Adrenal gland (tissue), 12 donors: ENCODE data around the gene NR1H2. TPM values are rescaled to one million over a fixed set of nuclear protein-coding genes. Genes with fewer than 3 reads are reported as not detected.

Experiments
- DNase-seq, 7 donors: peaks; one replicate each; pipeline ENCODE4 v3.0.0-alpha.2; 2019 to 2020
- H3K27ac ChIP-seq, 5 donors: fragments of 200-600 bp; sonication (generic) in 4 of 5; 1 replicate in 3 of 5; 2 replicates in 2 of 5; pipeline versions ENCODE4 v1.5.1 to v1.8.0; 2016 to 2020; ENCODE audit warnings: mild to moderate bottlenecking in 1 of 5
- H3K27me3 ChIP-seq: fragments of 200-600 bp; 2 replicates; pipeline ENCODE4 v1.8.0; 2021
- H3K36me3 ChIP-seq, 2 donors: fragments of 200-600 bp; replicated peaks in 1 of 2; 1 replicate in 1 of 2; 2 replicates in 1 of 2; pipeline versions ENCODE4 v1.5.1 to v1.8.0; 2018 to 2022
- H3K4me1 ChIP-seq, 2 donors: fragments of 200-600 bp; replicated peaks in 1 of 2; 1 replicate in 1 of 2; 2 replicates in 1 of 2; pipeline versions ENCODE4 v1.5.1 to v1.8.0; 2018 to 2021
- H3K4me3 ChIP-seq, 4 donors: fragments of 200-600 bp; sonication (generic) in 3 of 4; one replicate each; pipeline ENCODE4 v1.5.1; 2016 to 2018
- H3K9me3 ChIP-seq, 3 donors: fragments of 200-600 bp; sonication (generic) in 1 of 3; replicated peaks in 1 of 3; 1 replicate in 2 of 3; 2 replicates in 1 of 3; pipeline versions ENCODE4 v1.5.1 to v1.8.0; 2016 to 2021
- POLR2A ChIP-seq, 2 donors: fragments of 450-650 bp; IDR thresholded peaks; one replicate each; pipeline ENCODE4 v1.6.1; 2017; ENCODE audit warnings: antibody characterized with exemption in 2 of 2, mild to moderate bottlenecking in 2 of 2, moderate library complexity in 1 of 2
- WGBS, 4 donors: extraction: QIAGEN DNeasy Blood & Tissue Kit in 2 of 4; methylation state at CpG; one replicate each; pipeline versions ENCODE4 v1.1.5 to v1.1.7; 2013 to 2017; 5-methylcytosine and 5-hydroxymethylcytosine counted together
- intact Hi-C, 2 donors: fragments of 100-400 bp; cut with DNase I; formaldehyde crosslinking; loops; one replicate each; pipeline versions ENCODE4 v1.14.1 to v1.15.0; 2022 to 2023
- polyA plus RNA-seq, 3 donors: library from polyadenylated mRNA; stranded (reverse); fragments of 200-250 nt in 2 of 3; fragments of 350-450 nt in 1 of 3; fragmentation: Illumina TruSeq in 1 of 3; extraction: RNeasy Lipid Tissue Mini Kit (QIAGEN cat#74804) in 1 of 3; gene quantifications; one replicate each; pipeline ENCODE4 v1.2.3, GENCODE V29; 2013 to 2014
- total RNA-seq, 9 donors: library from RNA; depleted of rRNA in 4 of 9; stranded (reverse); fragments of >200 nt in 4 of 9; fragments of 120-200 nt in 1 of 9; fragmentation: NEBNext Ultra II Directional in 1 of 9; extraction: Animal tissue kit (Norgen Biotek cat#: 25700) in 1 of 9; gene quantifications; one replicate each; pipeline versions ENCODE4 v1.1.0 to v1.2.4, GENCODE V29; 2013 to 2023
- TF ChIP-seq, protein P1 (sequence below), 6 experiments: fragments of 450-650 bp in 4 of 6; fragments of 200-600 bp in 2 of 6; sonication (generic) in 1 of 6; IDR thresholded peaks; 1 replicate in 5 of 6; 2 replicates in 1 of 6; pipeline versions ENCODE4 v1.5.1 to v1.8.0; 2016 to 2021; ENCODE audit warnings: antibody characterized with exemption in 6 of 6, mild to moderate bottlenecking in 2 of 6, moderate library complexity in 1 of 6
- donor health status: healthy with polysubstance abuse.
- donor health status: Bipolar disorder and iron deficiency.
- donor health status: DM: yes; HTN: yes; CAD: no.
- donor health status: DM: no; HTN: no; CAD: no.
- donor health status: DM: no; HTN: no; CAD: no.
- donor health status: DM: yes; HTN: yes; CAD: no.

Gene NR1H2
- total and polyA plus RNA-seq, 12 donors, result 16.5 to 148 (median 99.3) TPM

DNA sequence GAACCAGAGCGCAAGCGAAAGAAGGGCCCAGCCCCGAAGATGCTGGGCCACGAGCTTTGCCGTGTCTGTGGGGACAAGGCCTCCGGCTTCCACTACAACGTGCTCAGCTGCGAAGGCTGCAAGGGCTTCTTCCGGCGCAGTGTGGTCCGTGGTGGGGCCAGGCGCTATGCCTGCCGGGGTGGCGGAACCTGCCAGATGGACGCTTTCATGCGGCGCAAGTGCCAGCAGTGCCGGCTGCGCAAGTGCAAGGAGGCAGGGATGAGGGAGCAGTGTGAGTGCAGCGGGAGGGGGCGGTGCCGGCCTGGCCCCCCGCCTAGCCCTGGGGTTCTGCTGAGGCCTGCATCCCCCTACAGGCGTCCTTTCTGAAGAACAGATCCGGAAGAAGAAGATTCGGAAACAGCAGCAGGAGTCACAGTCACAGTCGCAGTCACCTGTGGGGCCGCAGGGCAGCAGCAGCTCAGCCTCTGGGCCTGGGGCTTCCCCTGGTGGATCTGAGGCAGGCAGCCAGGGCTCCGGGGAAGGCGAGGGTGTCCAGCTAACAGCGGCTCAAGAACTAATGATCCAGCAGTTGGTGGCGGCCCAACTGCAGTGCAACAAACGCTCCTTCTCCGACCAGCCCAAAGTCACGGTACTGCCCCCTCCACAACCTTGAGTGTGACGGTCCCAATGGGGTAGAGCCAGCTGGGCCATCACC is 2.1 kb downstream of the NR1H2 start:
- H3K4me1 ChIP-seq, result peaks cover 0 to 2% of the 10 kb centered on the region in 2 donors
- no peak for DNase-seq
- no peak overlapping the region for H3K4me3 ChIP-seq
- no peaks in the 10 kb centered on the region for H3K27me3 ChIP-seq
- no peak for TF ChIP-seq POLR2A (IDR thresholded peaks at IDR 0.05)
- TF ChIP-seq, protein P1, sequence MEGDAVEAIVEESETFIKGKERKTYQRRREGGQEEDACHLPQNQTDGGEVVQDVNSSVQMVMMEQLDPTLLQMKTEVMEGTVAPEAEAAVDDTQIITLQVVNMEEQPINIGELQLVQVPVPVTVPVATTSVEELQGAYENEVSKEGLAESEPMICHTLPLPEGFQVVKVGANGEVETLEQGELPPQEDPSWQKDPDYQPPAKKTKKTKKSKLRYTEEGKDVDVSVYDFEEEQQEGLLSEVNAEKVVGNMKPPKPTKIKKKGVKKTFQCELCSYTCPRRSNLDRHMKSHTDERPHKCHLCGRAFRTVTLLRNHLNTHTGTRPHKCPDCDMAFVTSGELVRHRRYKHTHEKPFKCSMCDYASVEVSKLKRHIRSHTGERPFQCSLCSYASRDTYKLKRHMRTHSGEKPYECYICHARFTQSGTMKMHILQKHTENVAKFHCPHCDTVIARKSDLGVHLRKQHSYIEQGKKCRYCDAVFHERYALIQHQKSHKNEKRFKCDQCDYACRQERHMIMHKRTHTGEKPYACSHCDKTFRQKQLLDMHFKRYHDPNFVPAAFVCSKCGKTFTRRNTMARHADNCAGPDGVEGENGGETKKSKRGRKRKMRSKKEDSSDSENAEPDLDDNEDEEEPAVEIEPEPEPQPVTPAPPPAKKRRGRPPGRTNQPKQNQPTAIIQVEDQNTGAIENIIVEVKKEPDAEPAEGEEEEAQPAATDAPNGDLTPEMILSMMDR (IDR thresholded peaks at IDR 0.05), result no peak
- H3K27ac ChIP-seq, result no peak overlapping the region
- 89 to 95% (median 92%) methylated on average over 22 to 36 of the region's 36 CpGs for WGBS, 4 donors
- no peaks in the 10 kb centered on the region for H3K9me3 ChIP-seq
- intact Hi-C loops, result no loop called here
- peaks cover 0 to 56% of the 10 kb centered on the region in 2 donors for H3K36me3 ChIP-seq

DNA sequence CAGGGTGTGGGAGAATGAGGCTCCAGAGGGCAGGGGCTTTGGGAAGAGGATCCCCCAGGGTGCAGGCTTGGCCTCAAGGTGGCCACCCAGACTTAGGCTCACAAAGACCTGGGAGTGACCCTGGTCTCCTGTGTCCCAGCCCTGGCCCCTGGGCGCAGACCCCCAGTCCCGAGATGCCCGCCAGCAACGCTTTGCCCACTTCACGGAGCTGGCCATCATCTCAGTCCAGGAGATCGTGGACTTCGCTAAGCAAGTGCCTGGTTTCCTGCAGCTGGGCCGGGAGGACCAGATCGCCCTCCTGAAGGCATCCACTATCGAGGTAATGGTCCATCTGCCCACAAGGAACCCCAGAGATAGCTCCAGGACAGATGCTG is 2.6 kb downstream of the NR1H2 start:
- TF ChIP-seq POLR2A (IDR thresholded peaks at IDR 0.05), result no peak
- TF ChIP-seq, protein P1 (IDR thresholded peaks at IDR 0.05), result no peak
- no peaks in the 10 kb centered on the region for H3K9me3 ChIP-seq
- H3K27me3 ChIP-seq, result no peaks in the 10 kb centered on the region
- peaks cover 0 to 8% of the 10 kb centered on the region in 2 donors for H3K4me1 ChIP-seq
- peaks cover 0 to 56% of the 10 kb centered on the region in 2 donors for H3K36me3 ChIP-seq
- intact Hi-C loops, result no loop called here
- no peak for DNase-seq
- WGBS, 4 donors, result 90 to 97% (median 95%) methylated on average over 5 to 10 of the region's 10 CpGs
- H3K4me3 ChIP-seq, result no peak overlapping the region
- H3K27ac ChIP-seq, result no peak overlapping the region

DNA sequence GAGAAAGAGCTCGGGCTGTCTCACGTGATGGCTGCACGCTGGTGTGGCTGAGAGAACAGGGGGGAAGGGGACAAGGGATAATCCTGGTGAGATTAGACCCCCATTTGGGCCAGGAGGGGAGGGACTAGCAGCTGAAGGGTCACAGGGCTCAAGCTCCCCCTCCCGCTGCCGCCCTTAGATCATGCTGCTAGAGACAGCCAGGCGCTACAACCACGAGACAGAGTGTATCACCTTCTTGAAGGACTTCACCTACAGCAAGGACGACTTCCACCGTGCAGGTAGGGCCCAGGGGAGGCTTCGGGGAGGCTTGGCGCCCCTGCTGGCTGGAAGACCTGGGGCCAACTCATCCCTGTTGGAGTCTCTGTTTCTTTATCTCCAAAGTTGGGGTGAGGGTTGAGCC is 3.3 kb downstream of the NR1H2 start:
- peaks cover under 1 to 9% of the 10 kb centered on the region in 2 donors for H3K4me1 ChIP-seq
- no peaks in the 10 kb centered on the region for H3K9me3 ChIP-seq
- intact Hi-C loops, result no loop called here
- H3K4me3 ChIP-seq, result no peak overlapping the region
- WGBS, 4 donors, result 90 to 98% (median 93%) methylated on average over 11 of the region's 11 CpGs
- TF ChIP-seq, protein P1 (IDR thresholded peaks at IDR 0.05), result no peak
- no peak for TF ChIP-seq POLR2A (IDR thresholded peaks at IDR 0.05)
- H3K36me3 ChIP-seq, result peaks cover 0 to 56% of the 10 kb centered on the region in 2 donors
- no peaks in the 10 kb centered on the region for H3K27me3 ChIP-seq
- no peak for DNase-seq
- H3K27ac ChIP-seq, result no peak overlapping the region

DNA sequence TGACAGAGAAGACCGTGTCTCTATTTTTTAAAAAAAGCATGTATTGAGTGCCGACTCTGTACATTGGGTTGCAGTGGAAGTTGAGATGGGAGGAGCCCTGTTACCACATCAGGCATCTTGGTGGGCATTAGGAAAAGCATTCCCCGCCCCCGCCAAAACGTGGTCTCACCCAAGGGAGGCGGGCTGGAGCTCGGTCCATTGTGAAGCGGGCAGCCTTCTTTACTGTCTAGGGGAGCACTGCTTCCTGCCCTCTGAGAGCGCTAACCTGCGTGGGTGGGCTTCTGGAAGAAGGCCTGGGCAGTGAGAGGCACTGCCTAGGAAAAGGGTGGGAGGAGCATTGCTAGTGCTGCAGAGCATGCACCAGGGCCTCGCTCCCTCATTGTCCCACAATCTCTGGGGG is 3.9 kb downstream of the NR1H2 start:
- intact Hi-C loops, result no loop called here
- 76 to 97% (median 88%) methylated on average over 10 to 11 of the region's 11 CpGs for WGBS, 4 donors
- no peaks in the 10 kb centered on the region for H3K27me3 ChIP-seq
- no peak overlapping the region for H3K27ac ChIP-seq
- peaks cover 0 to 56% of the 10 kb centered on the region in 2 donors for H3K36me3 ChIP-seq
- H3K4me3 ChIP-seq, result no peak overlapping the region
- DNase-seq, result no peak
- H3K4me1 ChIP-seq, result peaks cover 6 to 15% of the 10 kb centered on the region in 2 donors
- H3K9me3 ChIP-seq, result no peaks in the 10 kb centered on the region
- TF ChIP-seq, protein P1 (IDR thresholded peaks at IDR 0.05), result no peak
- TF ChIP-seq POLR2A (IDR thresholded peaks at IDR 0.05), result no peak
